ENCODE data around the gene TRAM2. TPM values are rescaled to one million over a fixed set of nuclear protein-coding genes. Genes with fewer than 3 reads are reported as not detected.

Gene TRAM2
- total RNA-seq, 1 donor from 2014 or later, result 9.9 TPM

GRCh38 chr6:52535711-52536423 lies 41.0 kb downstream of the TRAM2 start:
- Mint-ChIP-seq H3K27me3 (no peaks in the 10 kb centered on the region), H3K4me1 (peaks cover 21% of the 10 kb centered on the region), H3K4me3 (no peak overlapping the region), H3K27ac (no peak overlapping the region), H3K9me3 (no peaks in the 10 kb centered on the region), H3K36me3 (ENCODE audit: low read depth) (peaks cover 23% of the 10 kb centered on the region)
- TF ChIP-seq CTCF (IDR thresholded peaks at IDR 0.05), result no peak
- ATAC-seq (ENCODE audit: low read depth) (no peak), DNase-seq (no peak)
- CTCF ChIA-PET, result no interaction called here
- intact Hi-C loops (cut with micrococcal nuclease), result no loop called here
- POLR2A ChIA-PET, result no interaction called here

- POLR2A ChIA-PET, result no interaction called here
- intact Hi-C loops (cut with micrococcal nuclease), result no loop called here
- Mint-ChIP-seq H3K9me3 (no peaks in the 10 kb centered on the region), H3K27me3 (no peaks in the 10 kb centered on the region), H3K36me3 (ENCODE audit: low read depth) (peaks cover 27% of the 10 kb centered on the region), H3K4me1 (peaks cover 21% of the 10 kb centered on the region), H3K4me3 (no peak overlapping the region), H3K27ac (no peak overlapping the region)
- ATAC-seq (ENCODE audit: low read depth) (no peak), DNase-seq (no peak)
- CTCF ChIA-PET, result no interaction called here
- TF ChIP-seq CTCF (IDR thresholded peaks at IDR 0.05), result no peak
Measured at GRCh38 chr6:52534966-52535390, 41.9 kb downstream of the TRAM2 start.

- CTCF ChIA-PET, result no interaction called here
- no peak overlapping the region for H3K27ac Mint-ChIP-seq
Measured at GRCh38 chr6:52534363-52534762, 42.5 kb downstream of the TRAM2 start.

GRCh38 chr6:52533491-52533890 lies 43.4 kb downstream of the TRAM2 start:
- CTCF ChIA-PET, result no interaction called here
- Mint-ChIP-seq H3K9me3 (no peaks in the 10 kb centered on the region), H3K36me3 (ENCODE audit: low read depth) (peaks cover 27% of the 10 kb centered on the region), H3K27me3 (no peaks in the 10 kb centered on the region), H3K27ac (no peak overlapping the region), H3K4me3 (no peak overlapping the region), H3K4me1 (peaks cover 24% of the 10 kb centered on the region)
- no peak for TF ChIP-seq CTCF (IDR thresholded peaks at IDR 0.05)
- DNase-seq (no peak), ATAC-seq (ENCODE audit: low read depth) (no peak)
- POLR2A ChIA-PET, result no interaction called here
- intact Hi-C loops (cut with micrococcal nuclease), result no loop called here

More at GRCh38 chr6:52534363-52534762, 42.5 kb downstream of the TRAM2 start:
- POLR2A ChIA-PET, result interaction anchor here (0.7 kb wide), 1 partner anchor 43 kb away, joined by 3 read pairs; no protein-coding TSS in a partner anchor
- peaks cover 24% of the 10 kb centered on the region for H3K4me1 Mint-ChIP-seq
- H3K27me3 Mint-ChIP-seq, result no peaks in the 10 kb centered on the region
- intact Hi-C loops (cut with micrococcal nuclease), result no loop called here
- peaks cover 27% of the 10 kb centered on the region for H3K36me3 Mint-ChIP-seq (ENCODE audit: low read depth)
- no peak for TF ChIP-seq CTCF (IDR thresholded peaks at IDR 0.05)
- DNase-seq, result no peak
- ATAC-seq (ENCODE audit: low read depth), result no peak
- no peaks in the 10 kb centered on the region for H3K9me3 Mint-ChIP-seq
- no peak overlapping the region for H3K4me3 Mint-ChIP-seq

GRCh38 chr6:52532457-52532856 lies 44.4 kb downstream of the TRAM2 start:
- H3K4me3 Mint-ChIP-seq, result no peak overlapping the region
- H3K27me3 Mint-ChIP-seq, result no peaks in the 10 kb centered on the region
- H3K27ac Mint-ChIP-seq, result no peak overlapping the region
- CTCF ChIA-PET, result no interaction called here
- ATAC-seq (ENCODE audit: low read depth) (no peak), DNase-seq (no peak)
- H3K36me3 Mint-ChIP-seq (ENCODE audit: low read depth), result peaks cover 27% of the 10 kb centered on the region
- POLR2A ChIA-PET, result no interaction called here
- TF ChIP-seq CTCF (IDR thresholded peaks at IDR 0.05), result no peak
- H3K9me3 Mint-ChIP-seq, result no peaks in the 10 kb centered on the region
- H3K4me1 Mint-ChIP-seq, result peaks cover 14% of the 10 kb centered on the region
- intact Hi-C loops (cut with micrococcal nuclease), result no loop called here
